GM12801 (cell line): Measurements from ENCODE around the gene CHTOP.

Experiments used
- TF ChIP-seq, protein P1 (sequence below): IDR thresholded peaks from one replicate; pipeline ENCODE4 v1.5.1; 2011; ENCODE audit warnings: control low read depth; ENCODE audit not compliant: insufficient read length; ENCODE audit errors: extremely low read depth

The CHTOP gene

DNA sequence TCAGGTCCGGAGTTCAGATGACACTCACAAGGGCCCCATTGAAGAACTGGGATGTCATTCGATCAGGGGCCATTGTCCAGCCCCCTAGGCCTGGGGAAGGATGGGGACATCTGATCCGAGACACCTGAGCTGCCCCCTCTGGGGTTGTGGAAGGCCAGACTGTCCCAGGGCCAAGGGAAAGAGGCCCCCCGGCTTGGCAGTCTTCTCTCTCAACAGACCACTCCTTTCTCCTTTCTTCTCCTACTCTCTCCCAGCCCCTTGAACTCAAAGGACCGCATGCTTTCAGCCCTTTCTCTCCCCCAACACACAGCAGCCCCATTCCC, 4.6 kb upstream of the CHTOP start:
- TF ChIP-seq, protein P1, sequence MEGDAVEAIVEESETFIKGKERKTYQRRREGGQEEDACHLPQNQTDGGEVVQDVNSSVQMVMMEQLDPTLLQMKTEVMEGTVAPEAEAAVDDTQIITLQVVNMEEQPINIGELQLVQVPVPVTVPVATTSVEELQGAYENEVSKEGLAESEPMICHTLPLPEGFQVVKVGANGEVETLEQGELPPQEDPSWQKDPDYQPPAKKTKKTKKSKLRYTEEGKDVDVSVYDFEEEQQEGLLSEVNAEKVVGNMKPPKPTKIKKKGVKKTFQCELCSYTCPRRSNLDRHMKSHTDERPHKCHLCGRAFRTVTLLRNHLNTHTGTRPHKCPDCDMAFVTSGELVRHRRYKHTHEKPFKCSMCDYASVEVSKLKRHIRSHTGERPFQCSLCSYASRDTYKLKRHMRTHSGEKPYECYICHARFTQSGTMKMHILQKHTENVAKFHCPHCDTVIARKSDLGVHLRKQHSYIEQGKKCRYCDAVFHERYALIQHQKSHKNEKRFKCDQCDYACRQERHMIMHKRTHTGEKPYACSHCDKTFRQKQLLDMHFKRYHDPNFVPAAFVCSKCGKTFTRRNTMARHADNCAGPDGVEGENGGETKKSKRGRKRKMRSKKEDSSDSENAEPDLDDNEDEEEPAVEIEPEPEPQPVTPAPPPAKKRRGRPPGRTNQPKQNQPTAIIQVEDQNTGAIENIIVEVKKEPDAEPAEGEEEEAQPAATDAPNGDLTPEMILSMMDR = no peak

DNA sequence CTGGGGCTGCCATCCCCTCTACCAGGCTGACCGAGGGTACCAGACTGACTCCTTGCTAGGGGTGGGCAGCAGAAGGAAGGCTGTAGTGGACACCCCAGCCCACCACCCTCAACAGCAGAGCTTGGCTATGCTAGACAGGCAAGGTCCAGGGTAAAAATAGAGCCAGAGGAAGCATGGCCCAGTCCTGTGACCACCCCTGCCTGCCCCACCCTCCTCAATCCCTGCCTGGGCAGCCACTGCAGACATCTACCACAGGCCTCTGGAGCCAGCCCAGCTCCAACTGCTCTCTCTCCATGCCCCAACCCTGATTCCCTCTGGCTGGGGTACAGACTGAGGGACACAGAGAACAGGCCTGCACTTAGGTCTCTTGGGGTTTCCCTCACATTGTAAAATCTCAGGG, 3.9 kb upstream of the CHTOP start:
- TF ChIP-seq, protein P1 = no peak

DNA sequence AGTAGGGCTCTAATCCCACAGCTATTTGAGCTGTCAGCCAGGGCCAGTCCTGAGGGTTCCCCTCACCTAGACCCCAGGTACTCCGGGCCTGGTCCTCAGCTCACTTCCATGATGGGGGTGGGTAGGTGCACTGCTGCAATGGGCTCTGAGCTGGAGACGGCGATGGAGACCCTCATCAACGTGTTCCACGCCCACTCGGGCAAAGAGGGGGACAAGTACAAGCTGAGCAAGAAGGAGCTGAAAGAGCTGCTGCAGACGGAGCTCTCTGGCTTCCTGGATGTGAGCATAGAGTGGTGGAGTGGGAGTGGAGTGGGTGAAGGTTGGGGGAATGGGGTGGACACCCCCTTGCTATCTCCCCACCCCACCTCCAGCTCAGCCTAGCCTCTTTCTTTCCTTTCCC, 3.5 kb upstream of the CHTOP start:
- TF ChIP-seq, protein P1 = no peak

DNA sequence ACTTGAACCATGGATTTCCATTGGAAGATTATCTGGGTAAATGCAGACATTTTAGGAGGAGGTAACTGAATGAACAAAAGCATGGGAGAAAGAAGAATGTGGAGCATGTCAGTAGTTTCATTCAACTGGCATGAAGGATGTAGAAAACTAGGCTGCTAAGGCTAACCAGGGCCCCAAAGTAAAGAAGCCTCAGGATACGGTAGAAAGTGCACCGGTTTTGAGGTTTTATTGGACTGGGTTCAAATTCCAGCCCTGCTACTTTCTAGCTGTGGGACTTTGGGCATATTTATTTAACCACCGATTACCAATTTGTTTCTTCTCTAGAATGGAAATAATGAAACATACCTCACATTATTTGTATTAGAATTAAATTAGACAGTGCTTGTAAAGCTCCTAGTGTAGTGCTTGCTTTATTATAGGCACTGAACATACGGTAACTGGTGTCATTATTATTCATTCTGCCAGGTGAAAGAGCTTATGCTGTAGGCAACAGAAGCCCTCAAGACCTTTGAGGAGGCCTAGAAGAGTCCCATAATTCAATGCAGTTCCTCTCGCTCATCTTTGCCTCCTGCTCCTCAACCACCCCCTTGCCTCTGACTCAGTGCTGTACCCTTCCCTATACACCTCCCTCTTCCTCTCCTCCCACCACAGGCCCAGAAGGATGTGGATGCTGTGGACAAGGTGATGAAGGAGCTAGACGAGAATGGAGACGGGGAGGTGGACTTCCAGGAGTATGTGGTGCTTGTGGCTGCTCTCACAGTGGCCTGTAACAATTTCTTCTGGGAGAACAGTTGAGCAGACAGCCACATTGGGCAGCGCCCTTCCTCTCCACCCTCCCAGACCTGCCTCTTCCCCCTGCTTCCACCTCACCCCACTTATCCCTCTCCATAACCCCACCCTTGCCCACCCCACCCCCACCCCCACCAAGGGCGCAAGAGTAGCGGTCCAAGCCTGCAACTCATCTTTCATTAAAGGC, 2.5 kb upstream of the CHTOP start:
- TF ChIP-seq, protein P1 = no peak

DNA sequence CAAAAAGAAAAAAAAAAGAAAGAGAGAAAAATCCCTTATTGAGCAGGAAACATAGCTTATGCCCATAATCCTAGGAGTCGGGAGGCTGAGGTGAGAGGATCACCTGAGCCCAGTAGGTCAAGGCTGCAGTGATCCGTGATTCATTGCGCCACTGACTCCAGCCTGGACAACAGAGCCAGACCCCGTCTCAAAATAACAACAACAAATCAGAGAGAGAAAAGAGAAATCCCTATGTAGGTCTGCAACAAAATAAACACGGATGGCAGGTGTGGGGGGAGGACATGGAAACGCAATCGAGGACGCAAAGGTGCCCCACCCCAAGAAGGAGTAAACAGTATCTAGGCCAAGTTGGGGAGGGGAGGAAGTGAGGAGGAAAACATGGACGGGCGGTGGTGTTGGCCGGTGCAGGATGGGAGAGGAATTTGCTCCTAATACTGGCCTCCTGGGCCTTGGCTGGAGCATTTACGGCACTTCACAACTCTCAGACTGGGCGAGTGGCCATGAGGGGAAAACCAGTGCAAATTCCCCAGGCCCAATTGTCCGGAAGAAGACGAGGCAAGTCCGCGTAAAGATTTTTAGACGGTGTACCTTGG, 609 bp upstream of the CHTOP start:
- TF ChIP-seq, protein P1 = no peak

DNA sequence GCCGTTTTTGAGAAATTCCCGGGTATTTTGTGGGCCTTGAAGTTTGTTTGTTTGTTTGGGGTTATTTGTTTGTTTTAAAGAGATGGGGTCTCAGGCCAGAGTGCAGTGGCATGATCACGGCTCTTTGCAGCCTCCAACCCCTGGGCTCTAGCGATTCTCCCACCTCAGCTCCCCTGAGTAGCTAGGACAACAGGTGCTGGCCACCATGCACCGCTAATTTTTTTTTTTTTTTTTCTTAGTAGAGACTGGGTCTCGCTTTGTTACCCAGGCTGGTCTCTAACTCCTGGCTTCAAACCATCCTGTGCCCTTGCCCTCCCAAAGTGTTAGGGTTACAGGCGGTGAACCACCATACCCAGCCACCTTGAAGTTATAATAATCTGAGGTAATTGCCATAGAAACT, 2.0 kb downstream of the CHTOP start:
- TF ChIP-seq, protein P1 = no peak

DNA sequence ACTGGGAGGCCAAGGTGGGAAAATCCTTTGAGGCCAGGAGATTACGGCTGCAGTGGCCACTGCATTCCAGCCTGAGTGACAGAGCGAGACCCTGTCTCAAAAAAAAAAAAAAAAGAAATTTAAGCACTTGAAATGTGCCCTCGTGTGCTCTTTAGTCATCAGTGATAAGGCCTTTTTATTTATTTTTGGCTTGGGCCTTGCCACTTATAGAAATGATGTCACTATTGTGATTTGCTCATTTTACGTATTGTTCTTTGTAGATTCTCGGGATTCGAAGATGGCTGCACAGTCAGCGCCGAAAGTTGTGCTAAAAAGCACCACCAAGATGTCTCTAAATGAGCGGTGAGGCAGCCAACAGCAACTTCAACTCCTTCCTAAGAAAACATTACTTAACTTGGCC, 2.4 kb downstream of the CHTOP start:
- TF ChIP-seq, protein P1 = no peak
